Astrocyte of the spinal cord (primary cell): Measurements from ENCODE around the gene KCNG1.

Source experiments
- DNase-seq: peaks from one replicate; pipeline ENCODE4 v3.0.0; 2011; ENCODE audit warnings: low read depth, low spot score
- H3K4me3 ChIP-seq: 2 replicates; pipeline ENCODE4 v1.5.1; 2011; ENCODE audit warnings: low read depth, mild to moderate bottlenecking, low read length, moderate library complexity
- CTCF ChIP-seq: IDR thresholded peaks from 2 replicates; pipeline ENCODE4 v1.5.1; 2012; ENCODE audit warnings: low read depth, mild to moderate bottlenecking, low read length, inconsistent platforms
- in situ Hi-C: cut with HindIII; loops from 2 replicates; pipeline ENCODE4 v1.10.0; 2017; ENCODE audit warnings: low sequenced_read_pairs

KCNG1 gene, protein sequence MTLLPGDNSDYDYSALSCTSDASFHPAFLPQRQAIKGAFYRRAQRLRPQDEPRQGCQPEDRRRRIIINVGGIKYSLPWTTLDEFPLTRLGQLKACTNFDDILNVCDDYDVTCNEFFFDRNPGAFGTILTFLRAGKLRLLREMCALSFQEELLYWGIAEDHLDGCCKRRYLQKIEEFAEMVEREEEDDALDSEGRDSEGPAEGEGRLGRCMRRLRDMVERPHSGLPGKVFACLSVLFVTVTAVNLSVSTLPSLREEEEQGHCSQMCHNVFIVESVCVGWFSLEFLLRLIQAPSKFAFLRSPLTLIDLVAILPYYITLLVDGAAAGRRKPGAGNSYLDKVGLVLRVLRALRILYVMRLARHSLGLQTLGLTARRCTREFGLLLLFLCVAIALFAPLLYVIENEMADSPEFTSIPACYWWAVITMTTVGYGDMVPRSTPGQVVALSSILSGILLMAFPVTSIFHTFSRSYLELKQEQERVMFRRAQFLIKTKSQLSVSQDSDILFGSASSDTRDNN

DNA sequence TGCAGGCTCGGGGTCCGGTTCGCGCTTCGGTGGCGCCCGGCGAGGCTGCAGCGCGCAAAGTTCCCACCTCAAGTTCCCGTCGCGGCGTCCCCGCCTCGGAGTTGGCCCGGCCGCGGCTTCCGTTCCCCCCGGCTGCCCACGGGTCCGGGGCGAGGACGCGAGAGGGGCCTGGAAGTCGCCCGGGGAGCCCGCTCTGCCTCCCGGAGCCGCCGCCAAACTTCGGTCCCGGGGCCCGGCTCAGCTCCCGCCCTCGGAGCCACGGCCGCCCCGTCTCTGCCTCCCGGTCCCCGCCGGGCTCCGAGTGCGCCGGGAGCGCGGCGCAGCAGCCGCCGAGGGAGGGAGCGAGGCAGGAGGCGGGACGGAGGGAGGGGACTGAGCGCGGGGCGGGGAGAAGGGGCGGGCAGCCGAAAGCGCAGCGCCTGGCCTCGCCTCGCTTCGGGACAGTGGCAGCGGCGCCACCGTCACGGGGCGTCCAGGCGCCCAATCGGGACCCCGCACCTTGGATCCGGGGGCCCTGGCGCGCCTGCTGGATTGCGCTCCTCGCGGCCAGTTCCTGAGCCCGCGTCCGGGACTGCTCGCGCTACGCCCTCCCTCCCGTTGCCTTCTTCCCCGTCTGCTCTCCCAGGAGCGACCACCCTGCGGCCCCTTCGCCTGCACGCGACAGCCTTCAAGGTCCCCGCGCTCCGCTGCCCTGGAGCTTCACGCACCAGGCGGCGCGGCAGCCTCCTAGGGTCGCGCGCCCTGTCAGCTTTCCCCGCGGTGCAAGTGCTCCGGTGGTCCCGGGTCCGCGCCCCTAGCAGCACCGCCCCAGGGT lies at the start of gene KCNG1:
Gene KCNG1 (minus strand): TSS at position 305 of the 814 bp plus-strand sequence. CDS start 12,769 bp downstream, outside the sequence.
- H3K4me3 ChIP-seq = peak within 1 kb of the TSS; percentile 78
- peak; percentile 79 for DNase-seq
- TF ChIP-seq CTCF = no peak
- in situ Hi-C loops = no loop called here

DNA sequence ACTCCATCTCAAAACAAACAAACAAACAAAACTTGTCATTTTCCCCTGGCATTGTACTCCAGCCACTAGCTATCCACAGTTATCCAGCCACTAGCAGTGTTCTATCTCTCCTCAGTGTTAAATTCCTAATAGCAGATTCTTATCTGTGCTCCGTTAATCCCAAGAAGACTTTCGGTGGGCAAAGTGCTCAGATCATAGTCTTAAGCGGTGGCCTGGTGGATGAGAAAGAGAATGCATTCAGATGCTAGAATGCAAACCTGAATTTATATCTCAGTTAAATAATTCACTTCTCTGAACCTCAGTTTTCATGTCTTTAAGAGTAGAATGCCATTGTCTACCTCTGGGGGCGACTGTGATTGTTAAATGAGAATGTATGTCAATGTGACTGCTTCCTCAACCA lies 47.7 kb upstream of the KCNG1 start:
- no peak for DNase-seq
- in situ Hi-C loops = no loop called here
- no peak for TF ChIP-seq CTCF
- H3K4me3 ChIP-seq = no peak overlapping the region

GRCh38 chr20:51067792-51068191 lies 44.9 kb upstream of the KCNG1 start:
- H3K4me3 ChIP-seq = no peak overlapping the region
- DNase-seq = no peak
- no peak for TF ChIP-seq CTCF
- in situ Hi-C loops = no loop called here

- no peak for TF ChIP-seq CTCF
- in situ Hi-C loops = no loop called here
Observed at GRCh38 chr20:51065615-51066014, 42.7 kb upstream of the KCNG1 start.

GRCh38 chr20:51064137-51064536 lies 41.2 kb upstream of the KCNG1 start:
- in situ Hi-C loops = no loop called here

More at GRCh38 chr20:51065615-51066014, 42.7 kb upstream of the KCNG1 start:
- no peak for DNase-seq
- no peak overlapping the region for H3K4me3 ChIP-seq

More at GRCh38 chr20:51064137-51064536, 41.2 kb upstream of the KCNG1 start:
- no peak for TF ChIP-seq CTCF
- DNase-seq = no peak
- H3K4me3 ChIP-seq = no peak overlapping the region
